ENCODE measurements around the gene GLOD5.

DNA sequence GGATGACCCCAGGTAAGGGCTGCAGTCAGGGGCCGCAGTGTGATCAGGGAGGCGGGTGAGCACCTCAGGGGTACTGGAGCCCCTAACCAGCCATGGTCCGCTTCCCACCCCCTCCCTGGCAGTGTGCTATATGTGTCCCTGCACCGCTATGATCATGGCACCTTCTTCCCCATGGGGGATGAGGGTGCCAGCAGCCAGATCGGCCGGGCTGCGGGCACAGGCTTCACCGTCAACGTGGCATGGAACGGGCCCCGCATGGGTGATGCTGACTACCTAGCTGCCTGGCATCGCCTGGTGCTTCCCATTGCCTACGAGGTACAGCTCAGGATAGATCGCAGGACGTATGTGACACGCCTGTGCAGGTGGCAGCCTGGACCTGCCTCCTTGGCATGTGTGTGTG, 56.6 kb downstream of the GLOD5 start:
- TF ChIP-seq KDM1A (IDR thresholded peaks at IDR 0.05; ENCODE audit: borderline replicate concordance, low read length) (no peak), RFX5 (IDR thresholded peaks at IDR 0.05; ENCODE audit: borderline replicate concordance, low read depth, low read length) (no peak), EGR1 (IDR thresholded peaks at IDR 0.05; ENCODE audit: borderline replicate concordance, low read depth, low read length) (no peak)
- TF ChIP-seq, protein P1, sequence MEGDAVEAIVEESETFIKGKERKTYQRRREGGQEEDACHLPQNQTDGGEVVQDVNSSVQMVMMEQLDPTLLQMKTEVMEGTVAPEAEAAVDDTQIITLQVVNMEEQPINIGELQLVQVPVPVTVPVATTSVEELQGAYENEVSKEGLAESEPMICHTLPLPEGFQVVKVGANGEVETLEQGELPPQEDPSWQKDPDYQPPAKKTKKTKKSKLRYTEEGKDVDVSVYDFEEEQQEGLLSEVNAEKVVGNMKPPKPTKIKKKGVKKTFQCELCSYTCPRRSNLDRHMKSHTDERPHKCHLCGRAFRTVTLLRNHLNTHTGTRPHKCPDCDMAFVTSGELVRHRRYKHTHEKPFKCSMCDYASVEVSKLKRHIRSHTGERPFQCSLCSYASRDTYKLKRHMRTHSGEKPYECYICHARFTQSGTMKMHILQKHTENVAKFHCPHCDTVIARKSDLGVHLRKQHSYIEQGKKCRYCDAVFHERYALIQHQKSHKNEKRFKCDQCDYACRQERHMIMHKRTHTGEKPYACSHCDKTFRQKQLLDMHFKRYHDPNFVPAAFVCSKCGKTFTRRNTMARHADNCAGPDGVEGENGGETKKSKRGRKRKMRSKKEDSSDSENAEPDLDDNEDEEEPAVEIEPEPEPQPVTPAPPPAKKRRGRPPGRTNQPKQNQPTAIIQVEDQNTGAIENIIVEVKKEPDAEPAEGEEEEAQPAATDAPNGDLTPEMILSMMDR (IDR thresholded peaks at IDR 0.05; ENCODE audit: control extremely low read depth in 1 of 3, insufficient read depth in 1 of 3, low read depth in 1 of 3, low read length in 3 of 3), result no peak

Data from H1 (cell line).